Duodenal mucosa (tissue), 2 donors: Measurements from ENCODE around the gene HAP1.
"Not testable (repeated sequence)": the region's sequence is repeated elsewhere in the genome, so short reads cannot be mapped to it uniquely, and the experiment has no call there.

ENCODE experiments used
- H3K27ac ChIP-seq: one replicate; pipeline ENCODE4 v1.7.0; 2013; ENCODE audit warnings: low read depth, low read length
- H3K27me3 ChIP-seq, 2 donors: one replicate each; pipeline ENCODE4 v1.7.0; 2013; ENCODE audit warnings: low read length in 2 of 2, control low read depth in 1 of 2; ENCODE audit not compliant: insufficient read depth in 2 of 2, control insufficient read depth in 1 of 2
- H3K36me3 ChIP-seq, 2 donors: one replicate each; pipeline ENCODE4 v1.7.0; 2013; ENCODE audit warnings: low read length in 2 of 2, control low read depth in 1 of 2; ENCODE audit not compliant: insufficient read depth in 2 of 2, control insufficient read depth in 1 of 2
- H3K4me1 ChIP-seq, 2 donors: one replicate each; pipeline ENCODE4 v1.7.0; 2013; ENCODE audit warnings: low read length in 2 of 2, control low read depth in 1 of 2; ENCODE audit not compliant: insufficient read depth in 2 of 2, control insufficient read depth in 1 of 2
- H3K4me3 ChIP-seq, 2 donors: one replicate each; pipeline ENCODE4 v1.7.0; 2013; ENCODE audit warnings: low read length in 2 of 2, low read depth in 1 of 2
- H3K9ac ChIP-seq, 2 donors: one replicate each; pipeline ENCODE4 v1.7.0; 2013; ENCODE audit warnings: low read length in 2 of 2, low read depth in 1 of 2
- H3K9me3 ChIP-seq, 2 donors: one replicate each; pipeline ENCODE4 v1.7.0; 2013; ENCODE audit warnings: low read length in 2 of 2, control low read depth in 1 of 2; ENCODE audit not compliant: control insufficient read depth in 1 of 2

The HAP1 gene

GRCh38 chr17:41675157-41676057 is 59.0 kb downstream of the HAP1 start:
- peaks cover 15 to 27% of the 10 kb centered on the region in 2 donors for H3K4me1 ChIP-seq
- not testable (repeated sequence) for H3K9ac ChIP-seq, H3K36me3 ChIP-seq, H3K27ac ChIP-seq, H3K9me3 ChIP-seq, H3K27me3 ChIP-seq, H3K4me3 ChIP-seq
